Measurements from ENCODE around the gene FAM151B. TPM values are rescaled to one million over a fixed set of nuclear protein-coding genes. Genes with fewer than 3 reads are reported as not detected.
A peak's percentile ranks its signal among the peaks of the same experiment; 100 is the strongest.
"Not testable (repeated sequence)": the region's sequence is repeated elsewhere in the genome, so short reads cannot be mapped to it uniquely, and the experiment has no call there.

The FAM151B gene, protein sequence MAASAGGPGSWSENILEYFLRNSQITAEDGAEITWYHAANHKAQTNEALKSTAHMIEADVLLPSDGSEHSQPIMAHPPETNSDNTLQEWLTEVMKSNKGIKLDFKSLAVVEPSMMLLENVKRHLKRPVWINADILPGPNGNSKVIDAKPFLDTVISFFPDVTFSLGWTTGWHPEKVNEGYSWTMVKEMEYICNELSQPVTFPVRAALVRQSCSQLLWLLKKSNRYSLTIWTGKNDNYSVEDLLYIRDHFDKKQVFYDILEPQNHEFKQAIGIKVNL
- polyA plus RNA-seq (ENCODE audit: insufficient read length in 4 of 4), result 1 to 10 TPM; 3.0 to 3.4 (median 3.2) TPM

DNA sequence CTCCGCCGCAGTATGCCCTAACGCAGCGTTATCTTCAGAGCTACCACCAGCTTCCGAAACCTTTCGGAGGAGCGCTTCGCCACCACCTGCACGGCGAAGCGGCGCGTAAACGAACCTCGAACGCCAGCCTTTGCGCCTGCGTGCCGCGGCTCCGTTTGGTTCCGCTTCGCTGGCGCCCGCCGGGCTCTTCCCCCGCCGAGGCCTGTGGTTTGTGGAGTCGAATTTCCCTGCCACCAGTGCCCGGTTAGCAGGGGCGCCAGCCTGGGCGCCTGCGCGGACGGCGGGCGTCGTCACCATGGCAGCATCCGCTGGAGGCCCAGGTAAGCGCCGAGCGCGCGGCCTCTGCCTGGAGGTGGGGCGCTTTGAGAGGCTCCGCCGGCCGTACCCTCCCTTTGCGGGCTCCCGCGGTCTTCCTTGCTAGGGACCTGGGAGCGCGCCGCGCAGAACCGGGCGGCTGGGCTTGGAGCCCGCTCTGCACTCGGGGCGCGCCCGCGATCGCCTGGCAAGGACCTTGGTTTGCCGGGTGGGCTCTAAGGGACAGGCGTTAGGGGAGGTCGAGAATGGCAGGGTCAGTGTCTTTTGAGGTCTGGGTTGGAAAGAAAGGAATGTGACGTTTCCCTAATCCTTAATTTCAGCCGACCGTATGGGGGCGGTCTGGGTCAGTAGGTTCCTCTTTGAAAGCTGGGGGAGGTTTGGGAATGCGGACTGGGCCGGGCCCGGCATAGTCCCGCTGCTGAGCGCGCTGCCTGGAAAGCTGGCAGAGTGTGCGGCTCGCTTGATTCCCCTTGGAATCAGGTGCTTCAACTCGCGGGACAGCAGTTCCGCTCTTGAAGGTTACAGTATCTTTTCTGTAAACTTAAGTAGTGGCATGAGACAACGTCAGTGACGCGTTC, at the start of gene FAM151B:
Gene FAM151B (plus strand): TSS at position 272 of the 893 bp plus-strand sequence. CDS start 24 bp downstream, at position 296.
- peak; percentile 84 to 90 (median 86) for DNase-seq (ENCODE audit: low read depth in 4 of 4, low spot score in 3 of 4)

- DNase-seq (ENCODE audit: low read depth in 4 of 4, low spot score in 3 of 4), result no peak
These were observed 49.2 kb upstream of the FAM151B start for GRCh38 chr5:80438739-80439138.

GRCh38 chr5:80439213-80439612, 48.7 kb upstream of the FAM151B start:
- no peak for DNase-seq (ENCODE audit: low read depth in 4 of 4, low spot score in 3 of 4)

- DNase-seq (ENCODE audit: low read depth in 4 of 4, low spot score in 3 of 4), result no peak
These were observed 45.2 kb upstream of the FAM151B start for GRCh38 chr5:80442742-80443141.

DNA sequence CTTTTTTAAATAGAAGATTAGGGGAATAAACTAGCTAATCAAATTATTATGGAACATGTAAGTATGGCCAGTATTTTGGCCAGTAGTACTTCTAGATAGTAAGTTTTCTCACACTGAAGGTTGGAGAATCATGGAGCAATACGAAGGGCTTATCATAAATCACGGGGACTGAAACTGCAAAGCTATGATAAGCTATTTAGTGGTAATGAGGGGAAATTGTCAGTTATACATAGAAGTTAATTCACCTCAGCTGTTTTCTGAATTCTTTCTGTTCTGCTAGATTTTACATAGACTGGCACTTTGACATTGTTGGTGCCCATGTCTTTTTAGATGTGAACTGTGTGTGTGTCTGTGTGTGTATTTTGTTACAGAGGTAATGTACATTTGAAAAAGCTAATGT, 34.5 kb upstream of the FAM151B start:
- no peak for DNase-seq (ENCODE audit: low read depth in 4 of 4, low spot score in 3 of 4)

DNA sequence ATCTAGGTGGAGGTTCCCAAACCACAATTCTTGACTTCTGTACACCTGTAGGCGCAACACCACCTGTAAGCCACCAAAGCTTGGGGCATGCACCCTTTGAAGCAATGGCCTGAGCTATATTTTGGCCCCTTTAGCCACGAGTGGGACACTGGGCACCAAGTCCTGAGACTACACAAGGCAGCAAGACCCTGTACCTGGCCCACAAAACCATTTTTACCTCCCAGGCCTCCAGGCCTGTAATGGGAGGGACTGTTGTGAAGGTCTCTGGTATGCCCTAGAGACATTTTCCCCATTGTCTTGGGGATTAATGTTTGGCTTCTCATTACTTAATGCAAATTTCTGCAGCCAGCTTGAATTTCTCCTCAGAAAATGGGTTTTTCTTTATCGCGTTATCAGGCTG, 24.6 kb upstream of the FAM151B start:
- no peak for DNase-seq (ENCODE audit: low read depth in 4 of 4, low spot score in 3 of 4)

DNA sequence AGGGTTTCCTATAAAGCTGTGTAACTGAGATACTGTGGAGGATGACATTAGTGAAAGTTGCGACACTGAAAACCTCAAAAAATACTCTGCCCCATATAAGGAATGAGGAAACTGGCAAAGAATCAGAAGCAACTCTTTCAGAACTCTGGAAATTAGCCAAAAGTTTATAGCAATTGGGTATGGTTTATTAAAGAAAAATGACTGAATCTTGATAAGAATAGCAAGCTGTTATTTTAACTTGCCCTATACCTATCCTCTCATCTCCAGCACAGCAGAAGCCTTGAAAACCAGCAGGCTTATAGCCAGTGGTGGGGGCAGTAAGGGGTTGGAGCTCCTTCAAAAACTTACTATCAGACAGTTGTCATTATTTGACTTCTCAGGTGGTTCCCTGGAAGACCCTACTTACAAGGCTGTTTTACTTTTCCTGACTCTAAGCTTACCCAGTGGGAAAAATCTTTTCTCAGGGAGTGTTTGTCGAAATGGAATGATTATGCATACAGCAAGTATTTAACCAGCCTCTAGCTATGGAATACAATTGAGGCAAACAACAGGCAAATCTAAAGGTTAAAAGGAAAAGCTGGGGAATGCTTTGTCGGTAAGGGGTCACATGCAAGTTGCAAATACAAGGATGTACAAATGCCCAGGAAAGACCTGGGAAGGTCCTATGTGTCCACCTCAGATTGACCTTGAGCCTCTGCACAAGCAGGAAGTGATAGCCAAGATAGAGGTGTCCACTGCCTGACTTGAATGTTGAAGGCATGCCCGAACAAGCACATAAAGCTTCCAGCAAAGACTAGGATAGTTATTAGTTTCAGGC, 21.0 kb upstream of the FAM151B start:
- DNase-seq (ENCODE audit: low read depth in 4 of 4, low spot score in 3 of 4), result no peak

DNA sequence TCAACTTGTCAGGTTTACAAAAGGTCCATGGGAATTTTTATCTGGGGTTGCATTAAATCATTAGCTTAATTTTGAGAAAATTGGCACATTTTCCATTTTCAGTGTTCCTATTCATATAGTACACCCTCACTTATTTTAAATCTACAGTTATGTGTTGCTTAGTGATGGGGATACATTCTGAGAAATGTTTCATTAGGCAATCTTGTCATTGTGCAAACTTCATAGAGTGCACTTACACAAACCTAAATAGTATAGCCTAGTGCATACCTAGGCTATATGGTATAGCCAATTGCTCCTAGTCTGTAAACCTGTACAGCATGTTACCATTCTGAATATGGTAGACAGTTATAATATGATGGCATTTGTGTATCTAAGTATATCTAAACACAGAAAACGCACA, 19.8 kb upstream of the FAM151B start:
- DNase-seq (ENCODE audit: low read depth in 4 of 4, low spot score in 3 of 4), result no peak

DNA sequence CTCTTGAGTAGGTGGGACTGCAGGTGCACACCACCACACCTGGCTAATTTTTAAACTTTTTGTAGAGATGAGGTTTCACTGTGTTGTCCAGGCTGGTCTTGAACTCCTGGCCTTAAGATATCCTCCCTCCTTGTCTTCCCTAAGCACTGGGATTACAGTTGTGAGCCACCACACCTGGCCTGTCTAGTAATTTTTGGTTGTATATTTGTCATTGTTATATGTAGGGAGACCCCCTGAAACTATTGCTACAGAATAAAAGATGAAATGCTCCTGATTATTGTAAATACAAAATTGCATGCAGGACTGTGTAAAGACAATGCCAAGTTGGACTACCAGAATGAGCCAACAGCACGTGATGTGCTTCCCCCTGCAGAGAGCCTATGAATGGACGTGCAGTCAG, 17.3 kb upstream of the FAM151B start:
- DNase-seq (ENCODE audit: low read depth in 4 of 4, low spot score in 3 of 4), result not testable (repeated sequence)

GRCh38 chr5:80474929-80475328, 13.0 kb upstream of the FAM151B start:
- DNase-seq (ENCODE audit: low read depth in 4 of 4, low spot score in 3 of 4), result no peak

DNA sequence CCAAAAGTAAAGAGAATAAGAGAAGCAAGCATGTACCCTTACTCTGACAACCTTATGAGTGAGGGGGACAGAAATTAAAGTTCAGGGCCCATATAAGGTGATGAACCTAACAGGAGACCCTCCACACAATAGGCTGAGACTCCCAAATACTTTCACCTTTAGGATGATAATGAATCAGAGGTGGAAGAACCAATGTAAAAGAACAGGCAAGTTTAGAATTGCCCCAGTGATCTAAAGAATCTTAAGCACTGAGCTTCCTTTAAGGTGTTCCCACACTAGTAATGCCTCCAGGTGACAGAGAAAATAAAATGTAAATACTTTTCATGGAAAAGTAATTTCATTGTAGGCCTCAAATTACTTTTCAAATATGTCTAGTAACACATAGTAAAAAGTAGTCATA, 8.2 kb upstream of the FAM151B start:
- no peak for DNase-seq (ENCODE audit: low read depth in 4 of 4, low spot score in 3 of 4)

DNA sequence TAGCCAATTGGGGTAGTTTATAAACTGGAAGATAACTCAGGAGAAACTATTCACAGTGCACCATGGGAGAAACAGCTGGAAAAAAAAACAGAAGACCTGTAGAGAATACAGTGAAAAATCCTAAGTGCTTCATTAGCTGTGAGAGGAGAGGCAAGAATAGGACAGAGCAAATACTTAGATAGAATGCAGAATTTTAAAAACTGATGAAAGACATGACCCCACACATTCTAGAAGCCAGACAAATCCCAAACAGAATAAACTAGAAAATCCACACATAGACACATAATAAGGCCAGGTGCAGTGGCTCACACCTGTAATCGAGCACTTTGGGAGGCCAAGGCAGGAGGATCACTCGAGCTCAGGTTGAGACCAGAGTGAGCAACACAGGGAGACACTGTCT, 7.5 kb upstream of the FAM151B start:
- no peak for DNase-seq (ENCODE audit: low read depth in 4 of 4, low spot score in 3 of 4)

DNA sequence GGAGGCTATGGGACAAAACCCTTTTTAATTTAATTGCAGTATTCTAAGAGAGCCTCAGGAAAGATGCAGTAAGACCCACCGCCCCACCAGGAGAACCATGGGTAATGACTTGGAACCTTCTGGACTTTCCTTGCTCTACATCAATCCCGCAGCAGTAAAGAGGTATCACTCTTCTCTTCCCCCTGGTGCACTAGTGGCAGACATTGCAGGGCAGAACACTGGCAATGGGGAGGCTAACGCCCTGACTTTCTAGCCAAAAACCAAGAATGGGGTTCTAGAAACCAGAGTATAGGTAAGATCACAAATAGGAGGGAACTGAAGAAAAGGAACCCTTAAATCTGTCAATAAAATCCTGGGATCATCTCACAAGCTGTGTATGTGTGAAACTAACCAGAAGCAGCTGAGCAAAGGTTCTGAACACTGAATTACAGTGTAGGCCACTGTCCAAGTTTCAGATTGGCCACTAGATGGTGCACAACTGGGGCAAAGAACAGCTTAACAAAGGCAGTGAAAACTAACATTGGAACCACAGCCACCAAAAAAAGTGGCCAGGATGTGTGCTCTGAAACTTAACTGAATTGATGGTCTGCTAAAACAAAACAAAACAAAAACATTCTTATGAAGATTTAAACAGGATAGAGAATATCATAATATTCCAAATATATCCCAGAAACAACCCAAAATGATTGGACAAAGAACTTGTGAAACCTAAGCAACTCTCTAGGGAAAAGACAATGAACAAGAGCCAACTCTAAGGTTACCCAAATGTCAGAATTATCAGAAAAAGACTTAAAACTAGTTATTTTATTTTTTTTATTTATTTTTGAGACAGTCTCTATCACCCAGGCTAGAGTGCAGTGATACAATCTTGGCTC, 6.6 kb upstream of the FAM151B start:
- no peak for DNase-seq (ENCODE audit: low read depth in 4 of 4, low spot score in 3 of 4)

GRCh38 chr5:80482578-80482977, 5.3 kb upstream of the FAM151B start:
- no peak for DNase-seq (ENCODE audit: low read depth in 4 of 4, low spot score in 3 of 4)

DNA sequence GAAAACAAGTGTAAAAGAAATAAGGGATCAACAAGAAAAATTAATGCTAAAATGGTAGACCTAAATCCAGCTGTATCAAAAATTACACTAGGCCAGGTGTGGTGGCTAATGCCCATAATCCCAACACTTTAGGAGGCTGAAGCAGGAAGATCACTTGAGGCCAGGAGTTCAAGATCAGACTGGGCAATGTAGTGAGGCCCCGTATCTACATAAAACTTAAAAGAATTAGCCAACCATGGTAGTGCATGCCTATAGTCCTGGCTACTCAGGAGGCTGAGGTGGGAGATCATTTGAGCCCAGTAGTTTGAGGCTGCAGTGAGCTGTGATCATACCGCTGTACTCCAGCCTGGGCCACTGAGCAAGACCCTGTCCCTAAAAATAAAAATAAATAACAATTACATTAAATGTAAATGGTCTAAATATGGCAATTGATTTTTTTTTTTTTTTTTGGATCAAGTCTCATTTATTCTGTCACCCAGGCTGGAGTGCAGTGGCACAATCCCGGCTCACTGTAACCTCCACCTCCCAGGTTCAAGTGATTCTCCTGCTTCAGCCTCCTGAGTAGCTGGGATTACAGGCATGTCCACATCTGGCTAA, 4.2 kb upstream of the FAM151B start:
- DNase-seq (ENCODE audit: low read depth in 4 of 4, low spot score in 3 of 4), result no peak

GRCh38 chr5:80487444-80487828, 464 bp upstream of the FAM151B start:
- DNase-seq (ENCODE audit: low read depth in 4 of 4, low spot score in 3 of 4), result no peak

DNA sequence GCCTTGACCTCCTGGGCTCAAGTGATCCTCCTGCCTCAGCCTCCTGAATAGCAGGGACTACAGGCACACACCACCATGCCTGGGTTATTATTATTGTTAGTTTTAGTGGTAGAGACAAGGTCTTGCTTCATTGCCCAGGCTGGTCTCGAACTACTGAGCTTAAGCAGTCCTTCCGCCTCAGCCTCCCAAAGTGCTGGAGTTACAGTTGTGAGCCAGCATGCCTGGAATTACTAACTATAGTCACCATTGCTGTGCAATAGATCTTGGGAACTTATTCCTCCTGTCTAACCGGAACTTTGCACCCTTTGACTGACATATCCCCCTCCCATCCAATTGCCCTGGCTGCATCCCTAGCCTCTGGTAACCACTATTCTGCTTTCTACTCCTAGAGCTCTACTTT, 3.4 kb downstream of the FAM151B start:
- DNase-seq (ENCODE audit: low read depth in 4 of 4, low spot score in 3 of 4), result no peak

- DNase-seq (ENCODE audit: low read depth in 4 of 4, low spot score in 3 of 4), result no peak
These were observed 4.8 kb downstream of the FAM151B start for GRCh38 chr5:80492741-80493140.

GRCh38 chr5:80493443-80493842, 5.5 kb downstream of the FAM151B start:
- DNase-seq (ENCODE audit: low read depth in 4 of 4, low spot score in 3 of 4), result not testable (repeated sequence)

GRCh38 chr5:80495891-80496290, 8.0 kb downstream of the FAM151B start:
- DNase-seq (ENCODE audit: low read depth in 4 of 4, low spot score in 3 of 4), result no peak

Measured in left renal pelvis (tissue), 4 donors.